ENCODE data around the gene SDHAF4.

The SDHAF4 gene

GRCh38 chr6:70616728-70617260 is 50.1 kb downstream of the SDHAF4 start:
- DNase-seq (ENCODE audit: low read depth) = no peak
- no peak overlapping the region for H3K4me3 ChIP-seq (ENCODE audit: control insufficient read depth, low read depth, low read length)
- TF ChIP-seq, protein P1, sequence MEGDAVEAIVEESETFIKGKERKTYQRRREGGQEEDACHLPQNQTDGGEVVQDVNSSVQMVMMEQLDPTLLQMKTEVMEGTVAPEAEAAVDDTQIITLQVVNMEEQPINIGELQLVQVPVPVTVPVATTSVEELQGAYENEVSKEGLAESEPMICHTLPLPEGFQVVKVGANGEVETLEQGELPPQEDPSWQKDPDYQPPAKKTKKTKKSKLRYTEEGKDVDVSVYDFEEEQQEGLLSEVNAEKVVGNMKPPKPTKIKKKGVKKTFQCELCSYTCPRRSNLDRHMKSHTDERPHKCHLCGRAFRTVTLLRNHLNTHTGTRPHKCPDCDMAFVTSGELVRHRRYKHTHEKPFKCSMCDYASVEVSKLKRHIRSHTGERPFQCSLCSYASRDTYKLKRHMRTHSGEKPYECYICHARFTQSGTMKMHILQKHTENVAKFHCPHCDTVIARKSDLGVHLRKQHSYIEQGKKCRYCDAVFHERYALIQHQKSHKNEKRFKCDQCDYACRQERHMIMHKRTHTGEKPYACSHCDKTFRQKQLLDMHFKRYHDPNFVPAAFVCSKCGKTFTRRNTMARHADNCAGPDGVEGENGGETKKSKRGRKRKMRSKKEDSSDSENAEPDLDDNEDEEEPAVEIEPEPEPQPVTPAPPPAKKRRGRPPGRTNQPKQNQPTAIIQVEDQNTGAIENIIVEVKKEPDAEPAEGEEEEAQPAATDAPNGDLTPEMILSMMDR (conservative IDR thresholded peaks at IDR 0.05; ENCODE audit: control insufficient read depth, insufficient read depth, low read depth, low read length) = no peak

- H3K4me3 ChIP-seq (ENCODE audit: control insufficient read depth, low read depth, low read length) = no peak overlapping the region
- TF ChIP-seq, protein P1 (conservative IDR thresholded peaks at IDR 0.05; ENCODE audit: control insufficient read depth, insufficient read depth, low read depth, low read length) = no peak
- DNase-seq (ENCODE audit: low read depth) = no peak
These were observed 54.0 kb downstream of the SDHAF4 start for GRCh38 chr6:70620746-70621145.

GRCh38 chr6:70622461-70622860 is 55.7 kb downstream of the SDHAF4 start:
- H3K4me3 ChIP-seq (ENCODE audit: control insufficient read depth, low read depth, low read length) = no peak overlapping the region
- DNase-seq (ENCODE audit: low read depth) = peak; percentile 15
- TF ChIP-seq, protein P1 (conservative IDR thresholded peaks at IDR 0.05; ENCODE audit: control insufficient read depth, insufficient read depth, low read depth, low read length) = no peak

DNA sequence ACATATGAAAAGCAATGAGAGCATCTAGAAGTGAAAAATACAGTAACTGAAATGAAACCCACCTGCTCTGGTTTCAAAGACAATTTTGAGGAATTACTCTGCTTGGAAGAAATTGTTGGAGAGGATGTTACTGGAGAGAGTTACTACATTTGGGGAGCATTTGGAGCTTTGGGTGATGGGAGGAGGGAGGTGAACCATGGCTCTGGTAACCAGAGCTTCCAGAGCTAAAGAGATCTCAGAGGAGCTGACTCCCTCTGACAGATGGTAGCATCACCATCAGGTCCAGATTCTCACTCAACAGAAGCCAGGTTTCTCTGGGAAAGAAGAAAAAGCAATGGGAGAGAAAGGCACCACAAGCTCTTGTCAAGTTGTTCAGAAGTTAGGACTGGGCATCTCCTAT is 58.7 kb downstream of the SDHAF4 start:
- no peak overlapping the region for H3K4me3 ChIP-seq (ENCODE audit: control insufficient read depth, low read depth, low read length)
- DNase-seq (ENCODE audit: low read depth) = no peak
- TF ChIP-seq, protein P1 (conservative IDR thresholded peaks at IDR 0.05; ENCODE audit: control insufficient read depth, insufficient read depth, low read depth, low read length) = no peak

- H3K4me3 ChIP-seq (ENCODE audit: control insufficient read depth, low read depth, low read length) = no peak overlapping the region
- DNase-seq (ENCODE audit: low read depth) = no peak
- TF ChIP-seq, protein P1 (conservative IDR thresholded peaks at IDR 0.05; ENCODE audit: control insufficient read depth, insufficient read depth, low read depth, low read length) = no peak
These were observed 60.9 kb downstream of the SDHAF4 start for GRCh38 chr6:70627500-70628254.

DNA sequence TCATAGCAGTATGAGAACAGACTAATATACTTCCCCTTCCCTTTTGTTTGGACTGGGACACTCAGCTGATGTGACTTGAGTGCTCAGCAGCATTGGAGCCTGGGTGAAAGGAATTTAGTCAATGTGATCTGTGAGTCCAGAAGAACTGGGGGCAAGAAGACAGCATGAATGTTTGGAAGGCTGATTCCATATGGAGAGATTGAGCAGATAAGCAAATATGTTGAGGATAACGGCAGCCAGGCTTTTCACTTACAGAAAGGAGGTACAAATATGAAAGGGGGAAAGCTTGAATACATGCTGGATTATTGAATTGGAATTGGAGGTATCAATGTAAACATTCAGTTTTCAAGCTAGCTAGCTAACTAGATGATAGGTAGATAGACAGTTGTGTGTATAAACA is 63.2 kb downstream of the SDHAF4 start:
- TF ChIP-seq, protein P1 (conservative IDR thresholded peaks at IDR 0.05; ENCODE audit: control insufficient read depth, insufficient read depth, low read depth, low read length) = no peak

More for the DNA sequence above, 63.2 kb downstream of the SDHAF4 start:
- DNase-seq (ENCODE audit: low read depth) = no peak
- H3K4me3 ChIP-seq (ENCODE audit: control insufficient read depth, low read depth, low read length) = no peak overlapping the region

Measured in fibroblast of mammary gland (primary cell).